ENCODE data around the gene ATP1B1. TPM values are rescaled to one million over a fixed set of nuclear protein-coding genes. Genes with fewer than 3 reads are reported as not detected.

ATP1B1 gene
- total and polyA plus RNA-seq, 9 donors, result 35.8 to 130 (median 81.0) TPM

DNA sequence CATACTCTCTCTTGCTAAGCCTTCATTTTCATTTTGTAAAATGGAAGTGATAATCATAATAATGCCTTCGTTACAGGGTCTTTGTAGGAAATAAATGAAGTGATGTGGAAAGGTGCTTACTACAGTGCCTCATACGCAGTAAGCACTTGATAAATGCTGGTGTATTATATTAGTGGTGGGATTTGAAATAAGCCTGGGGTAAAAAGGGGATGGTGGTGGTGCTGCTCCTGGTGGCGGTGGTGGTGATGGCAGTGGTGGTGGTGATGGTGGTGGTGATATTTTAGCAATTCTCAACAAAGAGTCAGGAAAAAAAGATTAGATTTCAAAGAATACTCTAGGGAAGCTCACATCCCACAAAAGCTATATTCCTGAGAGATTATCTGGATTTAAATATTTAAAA, 35.5 kb upstream of the ATP1B1 start:
- 83 to 87% (median 86%) methylated on average over 3 of the region's 3 CpGs for WGBS, 3 donors
- intact Hi-C loops (cut with DNase I), result no loop called here
- H3K4me3 ChIP-seq, result no peak overlapping the region

DNA sequence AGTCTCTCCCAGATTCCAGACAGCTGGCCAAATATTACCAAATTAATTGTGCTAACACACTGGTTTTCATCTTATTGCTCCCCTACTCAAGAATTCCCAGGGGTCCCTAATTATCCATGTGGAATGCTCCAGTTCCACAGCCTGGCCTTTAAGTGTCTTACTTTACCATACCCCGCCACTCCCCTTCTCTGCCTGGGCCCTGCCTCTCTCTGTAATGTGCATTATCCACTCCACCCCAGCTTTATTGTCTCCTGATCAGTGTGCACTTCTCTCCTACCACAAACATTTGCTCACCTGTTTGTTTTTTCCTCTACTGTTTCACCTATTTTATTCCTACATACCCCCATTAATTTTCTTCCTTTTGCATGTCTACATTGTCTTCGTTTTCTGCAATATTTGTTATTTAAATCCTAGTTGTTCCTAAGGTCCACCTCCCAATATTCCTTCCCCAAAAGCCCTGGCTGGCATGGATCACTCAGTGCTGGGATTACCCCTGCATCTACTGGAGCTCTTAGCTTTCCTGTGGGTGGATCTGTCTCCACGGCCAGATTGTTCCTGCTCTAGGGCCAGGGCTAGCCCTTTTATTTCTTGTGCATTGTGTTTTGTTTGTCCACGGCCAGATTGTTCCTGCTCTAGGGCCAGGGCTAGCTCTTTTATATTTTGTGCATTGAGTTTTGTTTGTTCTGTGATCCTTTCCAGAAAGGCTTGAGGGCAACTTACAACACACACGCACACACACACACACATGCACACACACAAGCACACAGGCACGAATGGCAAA, 33.4 kb upstream of the ATP1B1 start:
- TF ChIP-seq EP300 (IDR thresholded peaks at IDR 0.05) (no peak), POLR2A (IDR thresholded peaks at IDR 0.05) (no peak), CTCF (IDR thresholded peaks at IDR 0.05) (no peak)
- intact Hi-C loops (cut with DNase I), result no loop called here
- Histone ChIP-seq H3K27me3 (no peaks in the 10 kb centered on the region), H3K9me3 (no peaks in the 10 kb centered on the region), H3K4me1 (ENCODE audit: insufficient read depth) (no peaks in the 10 kb centered on the region), H3K4me3 (no peak overlapping the region), H3K27ac (no peak overlapping the region), H3K36me3 (no peaks in the 10 kb centered on the region)
- no peak for DNase-seq
- 72 to 81% (median 74%) methylated on average over 6 of the region's 6 CpGs for WGBS, 3 donors

More for the DNA sequence above, 35.5 kb upstream of the ATP1B1 start:
- H3K27ac ChIP-seq, result no peak overlapping the region
- H3K4me1 ChIP-seq (ENCODE audit: insufficient read depth), result no peaks in the 10 kb centered on the region
- H3K9me3 ChIP-seq, result no peaks in the 10 kb centered on the region
- no peaks in the 10 kb centered on the region for H3K27me3 ChIP-seq
- DNase-seq, result no peak
- no peaks in the 10 kb centered on the region for H3K36me3 ChIP-seq
- no peak for TF ChIP-seq CTCF (IDR thresholded peaks at IDR 0.05)

GRCh38 chr1:169078163-169078883, 28.2 kb upstream of the ATP1B1 start:
- TF ChIP-seq CTCF (IDR thresholded peaks at IDR 0.05), result no peak
- no peak for TF ChIP-seq EP300 (IDR thresholded peaks at IDR 0.05)
- TF ChIP-seq POLR2A (IDR thresholded peaks at IDR 0.05), result no peak
- WGBS, 3 donors, result 69 to 89% (median 79%) methylated on average over 1 of the region's 1 CpG
- no peaks in the 10 kb centered on the region for H3K36me3 ChIP-seq
- H3K9me3 ChIP-seq, result no peaks in the 10 kb centered on the region
- H3K27me3 ChIP-seq, result no peaks in the 10 kb centered on the region
- no peak overlapping the region for H3K4me3 ChIP-seq
- H3K4me1 ChIP-seq (ENCODE audit: insufficient read depth), result no peaks in the 10 kb centered on the region
- no peak for DNase-seq
- H3K27ac ChIP-seq, result no peak overlapping the region
- intact Hi-C loops (cut with DNase I), result no loop called here

- TF ChIP-seq CTCF (IDR thresholded peaks at IDR 0.05) (no peak), EP300 (IDR thresholded peaks at IDR 0.05) (no peak), POLR2A (IDR thresholded peaks at IDR 0.05) (no peak)
- Histone ChIP-seq H3K9me3 (no peaks in the 10 kb centered on the region), H3K27ac (no peak overlapping the region), H3K4me3 (no peak overlapping the region), H3K4me1 (ENCODE audit: insufficient read depth) (peaks cover under 1% of the 10 kb centered on the region), H3K27me3 (no peaks in the 10 kb centered on the region), H3K36me3 (no peaks in the 10 kb centered on the region)
- DNase-seq, result no peak
- WGBS, 3 donors, result 81 to 88% (median 82%) methylated on average over 5 of the region's 5 CpGs
- intact Hi-C loops (cut with DNase I), result no loop called here
These were observed 24.9 kb upstream of the ATP1B1 start for GRCh38 chr1:169081503-169082123.
